Stimulated activated CD4-positive, alpha-beta T cell treated with anti-CD3 and anti-CD28 coated beads, Interleukin-2, amount 100 ng/mL, for 48 hours (primary cell): ENCODE results near the gene CTNNA2.

Experiments used
- DNase-seq, 2 donors: peaks; one replicate each; pipeline ENCODE4 v3.0.0-alpha.2; 2020

The CTNNA2 gene

GRCh38 chr2:80354858-80355257 is 842.0 kb downstream of the CTNNA2 start:
- no peak for DNase-seq

- no peak for DNase-seq
Measured at GRCh38 chr2:80361904-80362303, 849.1 kb downstream of the CTNNA2 start.

GRCh38 chr2:80363330-80363729 is 850.5 kb downstream of the CTNNA2 start:
- no peak for DNase-seq

GRCh38 chr2:80363791-80364349 is 851.0 kb downstream of the CTNNA2 start:
- DNase-seq = no peak

GRCh38 chr2:80364524-80365212 is 851.8 kb downstream of the CTNNA2 start:
- DNase-seq = no peak

GRCh38 chr2:80365762-80366161 is 852.9 kb downstream of the CTNNA2 start:
- DNase-seq = no peak

- no peak for DNase-seq
Measured at GRCh38 chr2:80370375-80371009, 857.6 kb downstream of the CTNNA2 start.

- no peak for DNase-seq
Measured at GRCh38 chr2:80374105-80374504, 861.3 kb downstream of the CTNNA2 start.

GRCh38 chr2:80377071-80377470 is 864.2 kb downstream of the CTNNA2 start:
- DNase-seq = no peak

- no peak for DNase-seq
Measured at GRCh38 chr2:80380736-80381135, 867.9 kb downstream of the CTNNA2 start.

- no peak for DNase-seq
Measured at GRCh38 chr2:80381666-80382065, 868.8 kb downstream of the CTNNA2 start.

- no peak for DNase-seq
Measured at GRCh38 chr2:80392441-80392840, 879.6 kb downstream of the CTNNA2 start.

- DNase-seq = no peak
Measured at GRCh38 chr2:80393991-80394390, 881.1 kb downstream of the CTNNA2 start.

- DNase-seq = no peak
Measured at GRCh38 chr2:80395251-80395650, 882.4 kb downstream of the CTNNA2 start.

GRCh38 chr2:80396276-80396675 is 883.4 kb downstream of the CTNNA2 start:
- DNase-seq = no peak

- no peak for DNase-seq
Measured at GRCh38 chr2:80403081-80403480, 890.2 kb downstream of the CTNNA2 start.

- no peak for DNase-seq
Measured at GRCh38 chr2:80407377-80407776, 894.5 kb downstream of the CTNNA2 start.

GRCh38 chr2:80410346-80410745 is 897.5 kb downstream of the CTNNA2 start:
- no peak for DNase-seq

- no peak for DNase-seq
Measured at GRCh38 chr2:80413136-80413535, 900.3 kb downstream of the CTNNA2 start.

- DNase-seq = no peak
Measured at GRCh38 chr2:80417737-80418136, 904.9 kb downstream of the CTNNA2 start.

- no peak for DNase-seq
Measured at GRCh38 chr2:80420530-80421208, 907.8 kb downstream of the CTNNA2 start.

GRCh38 chr2:80429251-80429650 is 916.4 kb downstream of the CTNNA2 start:
- DNase-seq = no peak

GRCh38 chr2:80437959-80438358 is 925.1 kb downstream of the CTNNA2 start:
- DNase-seq = no peak

- no peak for DNase-seq
Measured at GRCh38 chr2:80438686-80439085, 925.8 kb downstream of the CTNNA2 start.
